ENCODE results near the gene RHPN2. TPM values are rescaled to one million over a fixed set of nuclear protein-coding genes. Genes with fewer than 3 reads are reported as not detected.

RHPN2 gene
- total RNA-seq (2016; rRNA removed; fragmentation: Illumina TruSeq; extraction: Trizol) (20.3 and 21.6 TPM in 2 replicates), polyA plus RNA-seq (2011; rRNA removed) (46.6 and 48.0 TPM in 2 replicates), polyA minus RNA-seq (2011; rRNA and poly(A)+ RNA removed; ENCODE audit: low replicate concordance) (40.5 and 85.7 TPM in 2 replicates), Bru-seq, nascent RNA (percentile 72 among the genes with signal in this experiment), BruChase-seq, experiment 1, labeled RNA remaining after a 6-hour chase (percentile 77 among the genes with signal in this experiment), BruChase-seq, experiment 2, labeled RNA remaining after a 2-hour chase (percentile 76 among the genes with signal in this experiment)
- total RNA-seq (2016; cell fraction: cytosol; rRNA removed; fragmentation: Illumina TruSeq; extraction: Trizol; ENCODE audit: low read depth), result 2.9 and 3.0 TPM in 2 replicates
- total RNA-seq (2016; cell fraction: insoluble cytoplasmic fraction; rRNA removed; fragmentation: Illumina TruSeq; extraction: Trizol), result 17.5 and 20.5 TPM in 2 replicates
- 6.8 and 7.0 TPM in 2 replicates for total RNA-seq (2016; cell fraction: membrane; rRNA removed; fragmentation: Illumina TruSeq; extraction: Trizol)
- 12.4 and 14.1 TPM in 2 replicates for total RNA-seq (2016; cell fraction: nucleus; rRNA removed; fragmentation: Illumina TruSeq; extraction: Trizol)
- 45.4 and 46.7 TPM in 2 replicates for polyA plus RNA-seq (2011; cell fraction: cytosol; rRNA removed)
- 28.4 and 30.4 TPM in 2 replicates for polyA plus RNA-seq (2011; cell fraction: nucleus; rRNA removed)
- 35.2 and 42.3 TPM in 2 replicates for polyA plus RNA-seq (2012)
- 0.79 and 0.82 TPM in 2 replicates for polyA plus RNA-seq (2016; cell fraction: cytosol; fragmentation: Illumina TruSeq; extraction: Trizol; ENCODE audit: low read depth)
- 20.4 and 24.3 TPM in 2 replicates for polyA plus RNA-seq (2016; cell fraction: insoluble cytoplasmic fraction; fragmentation: Illumina TruSeq; extraction: Trizol; ENCODE audit: low read depth)
- 2.7 and 3.3 TPM in 2 replicates for polyA plus RNA-seq (2016; cell fraction: membrane; fragmentation: Illumina TruSeq; extraction: Trizol; ENCODE audit: low read depth)
- polyA plus RNA-seq (2016; cell fraction: nucleus; fragmentation: Illumina TruSeq; extraction: Trizol; ENCODE audit: insufficient read depth, low read depth), result 17.9 and 19.2 TPM in 2 replicates
- polyA minus RNA-seq (2011; cell fraction: cytosol; rRNA and poly(A)+ RNA removed), result 49.3 and 53.6 TPM in 2 replicates
- polyA minus RNA-seq (2011; cell fraction: nucleus; rRNA and poly(A)+ RNA removed), result 29.4 and 36.8 TPM in 2 replicates
- long read RNA-seq, experiment 1, transcript RHPN2-201 (15 exons, 3,500 nt), result major isoform, 7 of 14 reads
- long read RNA-seq, experiment 1, partial matches to known transcripts, result 5 of 14 reads
- long read RNA-seq, experiment 1, other reads (novel, unspliced or antisense), result 2 of 14 reads
- long read RNA-seq, experiment 2, transcript RHPN2-201 (15 exons, 3,500 nt), result major isoform, 16 of 82 reads
- long read RNA-seq, experiment 2, partial matches to known transcripts, result 2 of 82 reads
- long read RNA-seq, experiment 2, other reads (novel, unspliced or antisense), result 62 of 82 reads

- ChIA-PET CTCF (ENCODE audit: low intra/inter-chr PET ratio, low total read pairs) (no interaction called here), POLR2A (interaction anchor here (0.6 to 4.5 kb wide), 6 partner anchors 13 to 186 kb away, joined by 3 to 28 read pairs (median 3); partner anchors contain the start of gene GPATCH1)
- Histone ChIP-seq H3K4me1 (ENCODE audit: insufficient read depth, low read length) (peaks cover 57% of the 10 kb centered on the region), H3K4me2 (ENCODE audit: low read depth, low read length) (peak within 1 kb of the TSS; percentile 91), H3K36me3 (replicated peaks in 1 of 2; ENCODE audit: control insufficient read depth in 1 of 2, insufficient read depth in 2 of 2, low read length in 2 of 2) (peaks cover 0 to 2% of the 10 kb centered on the region in 2 experiments; a peak in 2 of 5 replicates), H2AFZ (ENCODE audit: low read length) (no peak within 1 kb of the TSS), H3K4me3 (replicated peaks in 1 of 3; ENCODE audit: insufficient read depth in 1 of 3, low read depth in 2 of 3, low read length in 3 of 3) (peak within 1 kb of the TSS; percentile 82 to 96 (median 96)), H3K27ac (ENCODE audit: extremely low read length, insufficient read depth, low read length) (peak within 1 kb of the TSS; percentile 64), H3K9me3 (ENCODE audit: low read length) (no peaks in the 10 kb centered on the region), H3K9ac (ENCODE audit: insufficient read depth, low read depth, low read length) (peak within 1 kb of the TSS; percentile 88), H3K79me2 (ENCODE audit: insufficient read depth, low read length) (peaks cover 41% of the 10 kb centered on the region), H3K27me3 (ENCODE audit: control insufficient read depth in 1 of 2, insufficient read depth in 2 of 2, low read length in 2 of 2) (no peaks in the 10 kb centered on the region), H4K20me1 (ENCODE audit: insufficient read depth, low read length) (peaks cover 28% of the 10 kb centered on the region)
- ATAC-seq, result peak; percentile 88
- WGBS (ENCODE audit: low lambda C conversion rate), result 18% methylated on average over 18 of the region's 86 CpGs
- intact Hi-C loops (cut with micrococcal nuclease; ENCODE audit: unreplicated experiment) (loop anchor here (1.0 to 10.0 kb wide), 3 partner anchors 16 to 90 kb away; partner anchors contain the start of genes CEP89, FAAP24 and GPATCH1), in situ Hi-C loops (cut with HindIII; ENCODE audit: extremely low pct_ligation_motif_present, low pct_unique_long_range_greater_than_20kb) (no loop called here)
- FAIRE-seq, result no peak
- BruUV-seq (replicated peaks), result no TSS peak
- DNase-seq (ENCODE audit: low spot score), result peak; percentile 43
- TF ChIP-seq ZNF770 (CRISPR knock-in tag; IDR thresholded peaks at IDR 0.05), result peak; percentile 36; the same call in 1 of the 2 replicates
- peak; percentile 77 for TF ChIP-seq ZNF687 (CRISPR knock-in tag; IDR thresholded peaks at IDR 0.05)
- 0 out of 2 replicates have a peak, but pooled peaks have one; percentile 51 for TF ChIP-seq ZNF576 (CRISPR knock-in tag; IDR thresholded peaks at IDR 0.05)
- no peak for TF ChIP-seq RFX1 (IDR thresholded peaks at IDR 0.05)
- TF ChIP-seq HNRNPUL1 (IDR thresholded peaks at IDR 0.05; ENCODE audit: low read depth, low read length), result no peak
- TF ChIP-seq TFDP1 (CRISPR knock-in tag; IDR thresholded peaks at IDR 0.05; ENCODE audit: borderline replicate concordance), result peak; percentile 61; the same call in 1 of the 2 replicates
- TF ChIP-seq ZNF749 (CRISPR knock-in tag; IDR thresholded peaks at IDR 0.05; ENCODE audit: borderline replicate concordance), result no peak
- TF ChIP-seq NKX3-1 (CRISPR knock-in tag; IDR thresholded peaks at IDR 0.05), result no peak
These were observed at the start of gene RHPN2 for GRCh38 chr19:33064792-33065550. RHPN2 (minus strand) TSS chr19:33064888; CDS start chr19:33064852, 36 bp downstream.

Data from HepG2 (cell line).